Middle frontal gyrus (tissue), 1 donor: ENCODE data around the gene WDR91.
"Not testable (repeated sequence)": the region's sequence is repeated elsewhere in the genome, so short reads cannot be mapped to it uniquely, and the experiment has no call there.

ENCODE experiments used
- DNase-seq: peaks from one replicate; pipeline ENCODE4 v3.0.0-alpha.2; 2015; ENCODE audit warnings: low spot score; ENCODE audit errors: extremely low spot score

The WDR91 gene

GRCh38 chr7:135234095-135234494 lies 22.8 kb upstream of the WDR91 start:
- DNase-seq = not testable (repeated sequence)

GRCh38 chr7:135233570-135233969 lies 22.2 kb upstream of the WDR91 start, which contains the start of gene STRA8:
Gene STRA8 (plus strand): TSS chr7:135233838. CDS start chr7:135240525, 6,687 bp downstream.
- no peak for DNase-seq

GRCh38 chr7:135232720-135233119 lies 21.4 kb upstream of the WDR91 start:
- no peak for DNase-seq

GRCh38 chr7:135232087-135232486 lies 20.8 kb upstream of the WDR91 start:
- no peak for DNase-seq

GRCh38 chr7:135231686-135232085 lies 20.4 kb upstream of the WDR91 start:
- DNase-seq = no peak

GRCh38 chr7:135224027-135224426 lies 12.7 kb upstream of the WDR91 start:
- no peak for DNase-seq

- no peak for DNase-seq
Observed at GRCh38 chr7:135217645-135218509, 6.6 kb upstream of the WDR91 start.

- DNase-seq = no peak
Observed at GRCh38 chr7:135215698-135216097, 4.4 kb upstream of the WDR91 start.

- no peak for DNase-seq
Observed at GRCh38 chr7:135215180-135215579, 3.9 kb upstream of the WDR91 start.

- no peak for DNase-seq
Observed at GRCh38 chr7:135213831-135214230, 2.5 kb upstream of the WDR91 start.

GRCh38 chr7:135211946-135212685 lies 790 bp upstream of the WDR91 start:
- DNase-seq = not testable (repeated sequence)

GRCh38 chr7:135210888-135211178 lies 493 bp downstream of the WDR91 start:
- no peak for DNase-seq

GRCh38 chr7:135209225-135209834 lies 2.0 kb downstream of the WDR91 start:
- DNase-seq = no peak

GRCh38 chr7:135208102-135208793 lies 3.1 kb downstream of the WDR91 start:
- no peak for DNase-seq

- no peak for DNase-seq
Observed at GRCh38 chr7:135207406-135208101, 3.8 kb downstream of the WDR91 start.

- DNase-seq = no peak
Observed at GRCh38 chr7:135206941-135207391, 4.4 kb downstream of the WDR91 start.

- no peak for DNase-seq
Observed at GRCh38 chr7:135205850-135206249, 5.5 kb downstream of the WDR91 start.

GRCh38 chr7:135204876-135205275 lies 6.5 kb downstream of the WDR91 start:
- no peak for DNase-seq

- DNase-seq = no peak
Observed at GRCh38 chr7:135204341-135204749, 7.0 kb downstream of the WDR91 start.

GRCh38 chr7:135201350-135201749 lies 10.0 kb downstream of the WDR91 start:
- no peak for DNase-seq

- no peak for DNase-seq
Observed at GRCh38 chr7:135200821-135201331, 10.4 kb downstream of the WDR91 start.
